Retina (tissue), 1 donor: Measurements from ENCODE around the gene RENBP.

ENCODE experiments used
- DNase-seq: peaks from one replicate; pipeline ENCODE4 v3.0.0-alpha.2; 2016

Gene RENBP

GRCh38 chrX:153953342-153953830 is 8.9 kb upstream of the RENBP start:
- peak; percentile 83 for DNase-seq

- no peak for DNase-seq
These were observed 8.1 kb upstream of the RENBP start for GRCh38 chrX:153952373-153953026.

- no peak for DNase-seq
These were observed 7.4 kb upstream of the RENBP start for GRCh38 chrX:153951683-153952372.

GRCh38 chrX:153950127-153950526 is 5.7 kb upstream of the RENBP start:
- DNase-seq = no peak

GRCh38 chrX:153948847-153949805 is 4.7 kb upstream of the RENBP start:
- no peak for DNase-seq

- no peak for DNase-seq
These were observed 3.6 kb upstream of the RENBP start for GRCh38 chrX:153948002-153948466.

DNA sequence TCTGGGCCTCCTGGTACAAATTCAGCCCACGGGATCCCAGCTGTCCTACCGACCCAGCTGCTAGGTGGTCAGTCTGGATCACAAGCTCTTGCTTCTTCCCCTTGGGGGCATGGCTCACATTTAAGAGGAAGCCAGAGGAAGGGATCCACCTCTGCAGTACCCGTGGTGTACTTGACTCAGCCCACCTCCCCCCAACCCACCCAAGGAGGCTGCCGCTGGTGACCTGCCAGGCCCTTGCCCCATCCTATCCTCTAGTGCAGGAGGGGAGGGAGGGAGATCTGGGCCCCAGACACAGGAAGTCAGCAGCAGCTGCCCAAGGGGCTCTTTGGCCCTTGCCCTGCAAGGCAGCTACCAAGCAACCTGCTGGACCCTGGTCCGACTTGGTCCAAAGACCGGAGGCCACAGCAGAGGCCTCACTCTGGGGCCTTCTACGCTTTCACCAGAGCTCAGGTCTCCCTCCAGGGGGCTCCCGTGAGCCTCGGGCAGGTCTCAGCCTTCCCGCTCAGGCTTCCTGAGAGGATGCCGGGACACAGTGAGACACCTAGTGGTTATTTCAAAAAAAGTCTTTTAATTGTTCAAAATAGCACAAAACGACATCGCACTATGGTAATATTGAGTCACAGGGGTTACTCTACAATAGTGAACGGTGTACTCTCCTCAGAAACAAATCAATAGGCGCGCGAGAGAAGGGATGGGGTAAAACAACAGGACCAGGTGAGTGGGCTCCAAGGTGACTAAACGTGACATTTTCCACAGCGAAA is 2.7 kb upstream of the RENBP start:
- DNase-seq = peak; percentile 66

GRCh38 chrX:153945956-153946943 is 1.8 kb upstream of the RENBP start:
- DNase-seq = no peak

- no peak for DNase-seq
These were observed 332 bp upstream of the RENBP start for GRCh38 chrX:153944800-153945150.

GRCh38 chrX:153941336-153942252 is 2.8 kb downstream of the RENBP start:
- no peak for DNase-seq

DNA sequence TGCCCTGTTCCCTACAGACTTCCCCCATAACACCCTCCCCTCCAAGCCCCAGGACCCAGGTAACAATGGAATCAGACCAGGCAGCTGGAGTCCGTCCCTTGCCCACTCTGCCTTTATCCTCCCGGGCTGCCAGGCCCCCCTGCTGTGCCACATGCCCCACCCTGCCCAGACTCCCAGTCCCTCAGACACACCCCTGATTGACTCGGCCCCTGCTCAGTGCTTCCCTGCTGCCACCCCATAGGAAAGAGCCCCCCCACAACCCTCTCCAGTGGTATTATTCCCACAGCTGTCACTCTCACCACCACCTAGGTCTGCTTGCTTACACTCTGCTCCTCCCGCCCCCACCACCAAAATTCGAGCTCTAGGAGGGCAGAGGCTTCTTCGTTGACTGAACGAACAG is 4.9 kb downstream of the RENBP start:
- no peak for DNase-seq

- no peak for DNase-seq
These were observed 6.1 kb downstream of the RENBP start for GRCh38 chrX:153938226-153938786.

GRCh38 chrX:153937056-153937455 is 7.4 kb downstream of the RENBP start:
- DNase-seq = no peak

GRCh38 chrX:153935326-153935851 is 9.1 kb downstream of the RENBP start:
- DNase-seq = no peak

DNA sequence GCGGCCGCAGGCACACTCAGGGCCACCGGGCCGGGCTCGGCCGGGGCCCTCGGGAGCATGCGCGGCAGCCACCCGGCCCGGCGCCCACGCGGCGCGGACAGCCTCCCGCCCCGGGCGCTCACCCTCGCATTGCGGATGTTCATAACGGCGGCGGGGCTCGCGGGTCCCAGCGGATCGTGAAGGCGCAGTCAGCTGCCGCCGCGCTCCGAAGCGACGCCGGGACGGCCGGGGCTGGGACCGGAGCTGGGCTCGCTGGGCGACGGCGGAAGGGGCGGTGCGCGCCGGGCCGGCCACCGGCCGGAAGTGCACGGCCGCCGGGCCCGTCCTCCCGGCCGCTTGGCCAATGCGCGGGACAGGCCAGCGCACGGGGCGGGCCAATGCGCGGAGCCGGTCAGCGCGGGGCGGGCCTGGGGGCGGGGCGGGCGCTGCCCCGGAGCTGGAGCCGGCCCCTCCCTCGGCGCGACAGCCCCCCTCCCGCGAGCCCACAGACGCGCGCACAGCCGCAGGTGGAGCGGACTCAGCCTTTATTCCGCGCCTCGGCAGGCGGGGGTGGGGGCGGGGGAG is 9.6 kb downstream of the RENBP start, which contains the start of gene NAA10:
Gene NAA10 (minus strand): TSS at position 276 of the 564 bp plus-strand sequence. CDS start 133 bp downstream, at position 143.
- peak; percentile 50 for DNase-seq

GRCh38 chrX:153934148-153934761 is 10.2 kb downstream of the RENBP start:
- DNase-seq = no peak

- no peak for DNase-seq
These were observed 10.7 kb downstream of the RENBP start for GRCh38 chrX:153933748-153934147.

GRCh38 chrX:153932220-153932915 is 12.1 kb downstream of the RENBP start:
- DNase-seq = no peak
